HL-60 (cell line): ENCODE data around the gene COL16A1.
"Not testable (repeated sequence)": the region's sequence is repeated elsewhere in the genome, so short reads cannot be mapped to it uniquely, and the experiment has no call there.

Experiments used
- DNase-seq, 2 experiments: peaks; one replicate each; pipeline ENCODE4 v3.0.0-alpha.2; 2010 to 2020; ENCODE audit warnings: low read depth in 1 of 2, low spot score in 1 of 2
- H3K27ac ChIP-seq: fragments of 250-450 bp; sonication (Bioruptor Pico); replicated peaks from 2 replicates; pipeline ENCODE4 v1.5.1; 2020; ENCODE audit warnings: mild to moderate bottlenecking, moderate library complexity
- H3K27me3 ChIP-seq: fragments of 250-450 bp; sonication (Bioruptor Pico); 2 replicates; pipeline ENCODE4 v1.5.1; 2021; ENCODE audit warnings: mild to moderate bottlenecking, moderate library complexity; ENCODE audit not compliant: insufficient read depth, poor library complexity, severe bottlenecking
- H3K4me3 ChIP-seq: replicated peaks from 2 replicates; pipeline ENCODE4 v1.5.1; 2011; ENCODE audit warnings: mild to moderate bottlenecking, control low read depth, low read length; ENCODE audit not compliant: insufficient read depth
- GABPA ChIP-seq: IDR thresholded peaks from 2 replicates; pipeline ENCODE4 v1.6.1; 2012; ENCODE audit warnings: low read depth
- POLR2AphosphoS5 ChIP-seq: IDR thresholded peaks from 2 replicates; pipeline ENCODE4 v1.6.1; 2012; ENCODE audit warnings: low read depth
- SPI1 ChIP-seq: IDR thresholded peaks from 2 replicates; pipeline ENCODE4 v1.6.1; 2012; ENCODE audit warnings: low read depth, mild to moderate bottlenecking, borderline replicate concordance
- TF ChIP-seq, protein P1 (sequence below): IDR thresholded peaks from one replicate; pipeline ENCODE4 v1.5.1; 2011; ENCODE audit warnings: low read length, control low read depth, inconsistent platforms; ENCODE audit not compliant: insufficient read depth
- TF ChIP-seq, protein P2 (sequence below): IDR thresholded peaks from 2 replicates; pipeline ENCODE4 v1.6.1; 2012; ENCODE audit warnings: low read depth; ENCODE audit not compliant: insufficient replicate concordance

COL16A1 gene

DNA sequence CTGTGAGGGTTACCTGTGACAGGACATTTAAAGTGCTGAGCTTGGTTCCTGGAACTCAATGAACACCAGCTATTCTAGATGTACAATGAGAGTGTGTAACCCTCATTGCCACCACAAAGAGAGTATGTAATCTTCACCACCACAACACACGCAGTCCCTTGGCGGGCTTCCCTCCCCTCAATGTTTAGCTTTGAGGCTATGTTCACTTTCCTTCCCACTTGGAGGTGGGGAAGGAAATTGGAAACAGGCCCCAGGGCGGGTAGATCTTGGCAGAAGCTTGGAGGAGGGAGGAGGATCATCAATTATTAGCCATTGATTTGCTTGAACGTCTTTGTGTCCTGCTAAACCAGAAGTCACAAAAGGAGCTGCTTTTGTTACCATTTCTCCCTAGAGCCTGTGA, 8.3 kb upstream of the COL16A1 start:
- H3K27ac ChIP-seq = no peak overlapping the region

DNA sequence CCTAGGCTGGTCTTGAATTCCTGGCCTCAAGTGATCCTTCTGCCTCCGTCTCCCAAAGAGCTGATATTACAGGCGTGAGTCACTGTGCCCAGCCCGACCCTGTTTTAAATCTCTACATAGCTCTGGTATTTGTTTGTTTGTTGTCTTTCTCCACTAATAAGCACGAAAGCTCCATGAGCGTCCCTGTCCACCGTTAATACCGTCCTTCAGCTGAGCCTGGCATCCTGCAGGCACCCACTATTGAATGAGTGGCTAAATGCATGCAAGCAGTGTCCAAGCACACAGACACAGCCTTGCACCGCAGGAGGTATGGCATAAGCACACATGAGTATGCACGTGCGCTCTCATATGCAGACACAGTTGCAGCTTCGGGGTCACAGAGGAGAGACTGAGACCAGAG, 4.5 kb upstream of the COL16A1 start:
- DNase-seq = no peak
- no peak overlapping the region for H3K4me3 ChIP-seq
- no peak overlapping the region for H3K27ac ChIP-seq
- TF ChIP-seq, protein P1, sequence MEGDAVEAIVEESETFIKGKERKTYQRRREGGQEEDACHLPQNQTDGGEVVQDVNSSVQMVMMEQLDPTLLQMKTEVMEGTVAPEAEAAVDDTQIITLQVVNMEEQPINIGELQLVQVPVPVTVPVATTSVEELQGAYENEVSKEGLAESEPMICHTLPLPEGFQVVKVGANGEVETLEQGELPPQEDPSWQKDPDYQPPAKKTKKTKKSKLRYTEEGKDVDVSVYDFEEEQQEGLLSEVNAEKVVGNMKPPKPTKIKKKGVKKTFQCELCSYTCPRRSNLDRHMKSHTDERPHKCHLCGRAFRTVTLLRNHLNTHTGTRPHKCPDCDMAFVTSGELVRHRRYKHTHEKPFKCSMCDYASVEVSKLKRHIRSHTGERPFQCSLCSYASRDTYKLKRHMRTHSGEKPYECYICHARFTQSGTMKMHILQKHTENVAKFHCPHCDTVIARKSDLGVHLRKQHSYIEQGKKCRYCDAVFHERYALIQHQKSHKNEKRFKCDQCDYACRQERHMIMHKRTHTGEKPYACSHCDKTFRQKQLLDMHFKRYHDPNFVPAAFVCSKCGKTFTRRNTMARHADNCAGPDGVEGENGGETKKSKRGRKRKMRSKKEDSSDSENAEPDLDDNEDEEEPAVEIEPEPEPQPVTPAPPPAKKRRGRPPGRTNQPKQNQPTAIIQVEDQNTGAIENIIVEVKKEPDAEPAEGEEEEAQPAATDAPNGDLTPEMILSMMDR = no peak
- TF ChIP-seq SPI1 (no peak), GABPA (no peak), POLR2AphosphoS5 (no peak)
- TF ChIP-seq, protein P2, sequence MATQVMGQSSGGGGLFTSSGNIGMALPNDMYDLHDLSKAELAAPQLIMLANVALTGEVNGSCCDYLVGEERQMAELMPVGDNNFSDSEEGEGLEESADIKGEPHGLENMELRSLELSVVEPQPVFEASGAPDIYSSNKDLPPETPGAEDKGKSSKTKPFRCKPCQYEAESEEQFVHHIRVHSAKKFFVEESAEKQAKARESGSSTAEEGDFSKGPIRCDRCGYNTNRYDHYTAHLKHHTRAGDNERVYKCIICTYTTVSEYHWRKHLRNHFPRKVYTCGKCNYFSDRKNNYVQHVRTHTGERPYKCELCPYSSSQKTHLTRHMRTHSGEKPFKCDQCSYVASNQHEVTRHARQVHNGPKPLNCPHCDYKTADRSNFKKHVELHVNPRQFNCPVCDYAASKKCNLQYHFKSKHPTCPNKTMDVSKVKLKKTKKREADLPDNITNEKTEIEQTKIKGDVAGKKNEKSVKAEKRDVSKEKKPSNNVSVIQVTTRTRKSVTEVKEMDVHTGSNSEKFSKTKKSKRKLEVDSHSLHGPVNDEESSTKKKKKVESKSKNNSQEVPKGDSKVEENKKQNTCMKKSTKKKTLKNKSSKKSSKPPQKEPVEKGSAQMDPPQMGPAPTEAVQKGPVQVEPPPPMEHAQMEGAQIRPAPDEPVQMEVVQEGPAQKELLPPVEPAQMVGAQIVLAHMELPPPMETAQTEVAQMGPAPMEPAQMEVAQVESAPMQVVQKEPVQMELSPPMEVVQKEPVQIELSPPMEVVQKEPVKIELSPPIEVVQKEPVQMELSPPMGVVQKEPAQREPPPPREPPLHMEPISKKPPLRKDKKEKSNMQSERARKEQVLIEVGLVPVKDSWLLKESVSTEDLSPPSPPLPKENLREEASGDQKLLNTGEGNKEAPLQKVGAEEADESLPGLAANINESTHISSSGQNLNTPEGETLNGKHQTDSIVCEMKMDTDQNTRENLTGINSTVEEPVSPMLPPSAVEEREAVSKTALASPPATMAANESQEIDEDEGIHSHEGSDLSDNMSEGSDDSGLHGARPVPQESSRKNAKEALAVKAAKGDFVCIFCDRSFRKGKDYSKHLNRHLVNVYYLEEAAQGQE = no peak
- peaks cover 40% of the 10 kb centered on the region for H3K27me3 ChIP-seq

More for the DNA sequence above, 8.3 kb upstream of the COL16A1 start:
- Histone ChIP-seq H3K4me3 (no peak overlapping the region), H3K27me3 (peaks cover 47% of the 10 kb centered on the region)
- no peak for DNase-seq
- TF ChIP-seq GABPA = no peak
- TF ChIP-seq, protein P2 = no peak
- no peak for TF ChIP-seq POLR2AphosphoS5
- TF ChIP-seq, protein P1 = no peak
- TF ChIP-seq SPI1 = no peak

DNA sequence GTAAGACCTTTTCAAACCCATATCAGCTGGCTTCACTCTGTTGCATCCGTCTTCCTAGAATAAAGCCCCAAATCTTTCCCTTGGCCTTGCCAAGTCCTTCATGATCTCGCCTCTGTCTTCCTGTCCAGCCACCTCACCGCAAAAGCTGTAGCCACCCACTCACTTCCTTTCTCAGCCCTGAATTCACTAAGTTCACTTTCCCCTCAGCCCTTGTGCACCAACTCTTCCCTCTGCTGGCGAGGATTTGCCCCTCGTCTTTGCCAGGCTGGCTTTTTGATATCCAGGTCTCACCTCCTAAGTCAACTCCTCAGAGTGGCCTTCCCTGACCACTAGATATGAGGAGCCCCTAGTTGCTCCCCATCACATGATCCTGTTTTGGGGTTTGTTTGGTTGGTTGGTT, 3.9 kb upstream of the COL16A1 start:
- no peak for TF ChIP-seq POLR2AphosphoS5
- TF ChIP-seq, protein P2 = no peak
- TF ChIP-seq SPI1 = 0 out of 2 replicates have a peak, but pooled peaks have one; percentile 30
- no peak for TF ChIP-seq GABPA
- TF ChIP-seq, protein P1 = no peak
- Histone ChIP-seq H3K27ac (no peak overlapping the region), H3K27me3 (peaks cover 40% of the 10 kb centered on the region), H3K4me3 (no peak overlapping the region)
- peak in 1 of 2 experiments; percentile 16 for DNase-seq

DNA sequence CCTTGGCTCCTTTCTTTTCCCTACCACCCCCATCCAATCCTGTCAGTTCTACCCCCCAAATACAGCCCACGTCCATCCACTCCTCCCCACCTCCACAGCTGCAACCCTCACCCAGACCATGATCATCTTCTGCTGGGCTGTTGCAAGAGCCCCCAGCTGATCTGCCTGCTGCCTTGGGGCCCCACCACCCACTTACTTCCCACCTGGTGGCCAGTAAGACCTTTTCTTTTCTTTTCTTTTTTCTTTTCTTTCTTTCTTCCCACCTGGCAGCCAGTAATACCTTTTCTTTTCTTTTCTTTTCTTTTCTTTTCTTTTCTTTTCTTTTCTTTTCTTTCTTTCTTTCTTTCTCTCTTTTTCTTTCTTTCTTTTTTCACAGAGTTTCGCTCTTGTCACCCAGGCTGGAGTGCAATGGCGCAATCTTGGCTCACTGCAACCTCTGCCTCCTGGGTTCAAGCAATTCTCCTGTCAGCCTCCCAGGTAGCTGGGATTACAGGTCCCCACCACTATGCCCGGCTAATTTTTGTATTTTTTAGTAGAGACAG, 3.3 kb upstream of the COL16A1 start:
- DNase-seq, H3K4me3 ChIP-seq, H3K27ac ChIP-seq: not testable (repeated sequence)
- peaks cover 37% of the 10 kb centered on the region for H3K27me3 ChIP-seq
